Coronary artery (tissue), 2 donors: Measurements from ENCODE around the gene PRDM8.

Experiments used
- DNase-seq: peaks from one replicate; pipeline ENCODE4 v3.0.0-alpha.2; 2017; ENCODE audit warnings: low spot score
- H3K27ac ChIP-seq, 2 donors: fragments of 200-600 bp; sonication (generic); one replicate each; pipeline ENCODE4 v1.5.1; 2016 to 2019
- H3K4me3 ChIP-seq: fragments of 200-600 bp; sonication (generic); 2 replicates; pipeline ENCODE4 v1.5.1; 2016; ENCODE audit warnings: mild to moderate bottlenecking, moderate library complexity
- CTCF ChIP-seq: fragments of 200-600 bp; sonication (generic); IDR thresholded peaks from one replicate; pipeline ENCODE4 v1.5.1; 2019; ENCODE audit warnings: antibody characterized with exemption

Gene PRDM8

DNA sequence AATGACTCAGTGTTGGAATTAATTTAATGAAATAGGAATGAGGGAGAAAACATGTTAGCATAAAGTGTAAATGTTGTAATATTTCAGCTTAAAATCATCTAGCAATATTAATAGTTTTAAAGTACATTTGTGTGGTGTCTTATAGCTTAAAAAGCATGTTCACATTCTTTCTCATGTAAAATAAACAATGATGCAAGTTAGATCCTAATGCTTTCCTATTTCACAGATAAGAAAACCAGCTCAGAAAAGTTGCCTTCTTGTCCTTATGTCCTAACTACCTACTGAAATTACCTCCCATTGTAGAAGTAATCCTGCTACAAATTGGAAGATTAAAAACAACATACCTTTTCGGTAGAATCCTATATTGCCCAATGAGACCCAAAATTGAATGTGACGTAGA lies 40.9 kb upstream of the PRDM8 start:
- no peak for DNase-seq
- Histone ChIP-seq H3K27ac (no peak overlapping the region), H3K4me3 (no peak overlapping the region)
- TF ChIP-seq CTCF: no peak

DNA sequence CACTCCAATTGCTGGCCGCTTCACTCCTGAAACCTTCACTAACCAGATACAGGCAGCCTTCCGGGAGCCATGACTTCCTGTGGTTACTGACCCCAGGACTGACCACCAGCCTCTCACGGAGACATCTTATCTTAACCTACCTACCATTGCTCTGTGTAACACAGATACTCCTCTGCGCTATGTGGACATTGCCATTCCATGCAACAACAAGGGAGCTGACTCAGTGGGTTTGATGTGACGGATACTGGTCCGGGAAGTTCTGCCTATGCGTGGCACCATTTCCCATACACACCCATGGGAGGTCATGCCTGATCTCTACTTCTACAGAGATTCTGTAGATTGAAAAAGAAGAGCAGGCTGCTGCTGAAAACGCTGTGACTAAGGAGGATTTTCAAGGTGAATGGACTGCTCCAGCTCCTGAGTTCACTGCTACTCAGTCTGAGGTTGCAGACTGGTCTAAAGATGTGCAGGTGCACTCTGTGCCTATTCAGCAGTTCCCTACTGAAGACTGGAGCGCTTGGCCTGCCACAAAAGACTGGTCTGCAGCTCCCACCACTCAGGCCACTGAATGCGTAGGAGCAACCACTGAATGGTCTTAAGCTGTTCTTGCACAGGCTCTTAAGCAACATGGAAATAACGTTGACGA lies 35.8 kb upstream of the PRDM8 start:
- Histone ChIP-seq H3K27ac (no peak overlapping the region), H3K4me3 (no peak overlapping the region)
- DNase-seq: no peak
- TF ChIP-seq CTCF: no peak

GRCh38 chr4:80162418-80162817 lies 34.9 kb upstream of the PRDM8 start:
- Histone ChIP-seq H3K4me3 (no peak overlapping the region), H3K27ac (no peak overlapping the region)
- no peak for TF ChIP-seq CTCF
- DNase-seq: no peak

GRCh38 chr4:80165855-80166254 lies 31.4 kb upstream of the PRDM8 start:
- Histone ChIP-seq H3K27ac (no peak overlapping the region), H3K4me3 (no peak overlapping the region)
- DNase-seq: no peak
- TF ChIP-seq CTCF: no peak

- no peak overlapping the region for H3K4me3 ChIP-seq
- H3K27ac ChIP-seq: no peak overlapping the region
- no peak for DNase-seq
- TF ChIP-seq CTCF: no peak
Measured at GRCh38 chr4:80171251-80171650, 26.1 kb upstream of the PRDM8 start.

DNA sequence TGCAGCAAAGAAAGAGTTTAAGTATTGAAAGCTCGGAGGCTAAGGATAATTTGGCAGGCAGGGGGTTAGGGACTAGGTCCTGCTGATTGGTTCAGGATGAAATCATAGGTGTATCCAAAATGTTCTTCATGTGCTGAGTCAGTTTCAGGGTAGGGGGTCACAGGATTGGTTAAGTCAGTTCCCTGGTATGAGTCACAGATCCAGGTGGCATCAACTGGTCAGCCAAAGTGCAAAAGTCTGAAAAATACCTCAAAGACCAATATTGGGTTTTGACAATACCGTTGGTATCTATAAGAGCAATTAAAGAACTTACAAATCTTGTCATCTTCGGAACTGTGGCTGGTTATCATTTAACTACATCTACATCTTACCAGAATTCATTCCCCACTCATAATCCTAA lies 25.6 kb upstream of the PRDM8 start:
- DNase-seq: no peak
- no peak overlapping the region for H3K4me3 ChIP-seq
- no peak for TF ChIP-seq CTCF
- H3K27ac ChIP-seq: no peak overlapping the region

DNA sequence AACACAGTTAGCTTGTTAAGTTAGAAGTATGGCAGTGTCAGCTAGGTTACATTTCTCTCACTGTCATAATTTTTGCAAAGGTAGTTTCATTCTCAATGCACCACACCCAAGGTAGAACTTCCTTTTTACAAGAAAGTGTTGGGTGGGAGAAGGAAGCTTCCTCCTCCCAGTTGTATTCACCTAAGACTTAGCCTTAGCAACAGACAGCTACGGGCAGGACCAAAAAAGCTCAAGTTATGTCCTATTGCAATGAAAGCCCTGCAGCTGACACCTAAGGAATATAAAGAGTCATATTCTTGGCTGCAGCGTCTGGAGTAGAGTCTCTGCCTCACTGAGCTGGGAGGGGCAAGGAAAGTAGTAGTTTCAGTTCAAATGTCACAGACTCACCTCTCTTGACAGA lies 25.1 kb upstream of the PRDM8 start:
- DNase-seq: no peak
- no peak for TF ChIP-seq CTCF
- Histone ChIP-seq H3K4me3 (no peak overlapping the region), H3K27ac (no peak overlapping the region)
